K562 (cell line): ENCODE results near the gene GKN1. TPM values are rescaled to one million over a fixed set of nuclear protein-coding genes. Genes with fewer than 3 reads are reported as not detected.

Source experiments
- ATAC-seq: fragments of 200-7000 bp; cut with Tn5 transposase; 3 replicates; pipeline ENCODE4 v1.9.1; 2020; ENCODE audit warnings: moderate library complexity
- BruUV-seq: library from RNA; stranded (reverse); fragments of 400-500 nt; replicated peaks from 2 replicates; lab custom pipeline; 2021; lab: Mats Ljungman, UMichigan
- CTCF ChIA-PET: fragments of 300-600 bp; formaldehyde crosslinking; extraction: SDS; loops from one replicate; lab custom pipeline; 2021; ENCODE audit warnings: low intra/inter-chr PET ratio; lab: Yijun Ruan, JAX
- POLR2A ChIA-PET: fragments of 300-600, 350-650 bp; sonication (Branson Sonifier 250); formaldehyde crosslinking; extraction: SDS; loops from one replicate; lab custom pipeline; 2021; ENCODE audit warnings: antibody characterized with exemption, inconsistent platforms; lab: Yijun Ruan, JAX
- DNase-seq, 4 experiments: peaks; one replicate each; pipeline versions ENCODE4 v3.0.0 to v3.0.0-alpha.2; 2011 to 2018; ENCODE audit warnings: low spot score in 3 of 4, mixed read lengths in 3 of 4; ENCODE audit errors: extremely low read depth in 1 of 4
- FAIRE-seq: peaks from 2 replicates; lab custom pipeline; 2011; peaks lifted over from hg19 to GRCh38; lab: Jason Lieb, UNC
- H2AFZ ChIP-seq: 2 replicates; pipeline ENCODE4 v1.6.0; 2011; ENCODE audit warnings: low read depth, low read length, control low read depth, inconsistent platforms
- H3K27ac ChIP-seq: fragments of 200-600 bp; 3 replicates; pipeline ENCODE4 v1.8.0; 2011; ENCODE audit warnings: low read depth, mild to moderate bottlenecking, control low read depth, inconsistent platforms, low read length, moderate library complexity, mixed read lengths; ENCODE audit errors: extremely low read depth
- H3K27me3 ChIP-seq, 2 experiments: fragments of 300-600 bp in 1 of 2; 2 replicates in 1 of 2; 3 replicates in 1 of 2; pipeline versions ENCODE4 v1.6.0 to v1.8.0; 2011; ENCODE audit warnings: inconsistent platforms in 2 of 2, low read length in 2 of 2, mild to moderate bottlenecking in 1 of 2, mixed read lengths in 1 of 2, moderate library complexity in 1 of 2; ENCODE audit not compliant: control insufficient read depth in 2 of 2, insufficient read depth in 2 of 2
- H3K36me3 ChIP-seq: fragments of 300-600 bp; 3 replicates; pipeline ENCODE4 v1.8.0; 2011; ENCODE audit warnings: mild to moderate bottlenecking, low read length, inconsistent platforms; ENCODE audit not compliant: control insufficient read depth, insufficient read depth
- H3K4me1 ChIP-seq, 2 experiments: fragments of 200-600 bp in 1 of 2; replicated peaks in 1 of 2; 2 replicates in 1 of 2; 3 replicates in 1 of 2; pipeline versions ENCODE4 v1.5.1 to v1.8.0; 2011; ENCODE audit warnings: inconsistent platforms in 2 of 2, low read length in 2 of 2, mild to moderate bottlenecking in 1 of 2, mixed read lengths in 1 of 2, moderate library complexity in 1 of 2; ENCODE audit not compliant: control insufficient read depth in 2 of 2, insufficient read depth in 2 of 2
- H3K4me2 ChIP-seq: 2 replicates; pipeline ENCODE4 v1.6.1; 2011; ENCODE audit warnings: low read length, control low read depth, inconsistent platforms, mixed read lengths; ENCODE audit not compliant: insufficient read depth
- H3K4me3 ChIP-seq: fragments of 200-600 bp; sonication (generic), shearing (Covaris generic); 2 replicates; pipeline ENCODE4 v1.5.1; 2016; ENCODE audit warnings: control low read depth, inconsistent platforms
- H3K79me2 ChIP-seq: fragments of 200-600 bp; 3 replicates; pipeline ENCODE4 v1.8.0; 2011; ENCODE audit warnings: low read length, inconsistent platforms; ENCODE audit not compliant: control insufficient read depth, insufficient read depth
- H3K9ac ChIP-seq, 2 experiments: 2 replicates each; pipeline versions ENCODE4 v1.6.0 to v1.6.1; 2011; ENCODE audit warnings: low read depth in 2 of 2, low read length in 2 of 2, control low read depth in 1 of 2, inconsistent platforms in 1 of 2, mild to moderate bottlenecking in 1 of 2, mixed read lengths in 1 of 2; ENCODE audit not compliant: insufficient read depth in 1 of 2
- H3K9me1 ChIP-seq: one replicate; pipeline ENCODE4 v1.6.0; 2011; ENCODE audit warnings: inconsistent platforms, mild to moderate bottlenecking, low read length, moderate library complexity; ENCODE audit not compliant: control insufficient read depth, insufficient read depth
- H3K9me3 ChIP-seq: replicated peaks from 2 replicates; pipeline ENCODE4 v1.5.1; 2011; ENCODE audit warnings: low read depth, low read length, inconsistent platforms; ENCODE audit not compliant: control insufficient read depth, insufficient read depth
- H4K20me1 ChIP-seq: replicated peaks from 2 replicates; pipeline ENCODE4 v1.6.1; 2011; ENCODE audit warnings: low read length, inconsistent platforms, mixed read lengths; ENCODE audit not compliant: control insufficient read depth, insufficient read depth
- CREB3L1 ChIP-seq: fragments of 450-650 bp; IDR thresholded peaks from 2 replicates; pipeline ENCODE4 v1.6.1; 2014; ENCODE audit warnings: low read depth, mild to moderate bottlenecking, moderate library complexity, borderline replicate concordance
- EWSR1 ChIP-seq: fragments of 450-650 bp; IDR thresholded peaks from 2 replicates; pipeline ENCODE4 v1.6.1; 2018; ENCODE audit warnings: borderline replicate concordance, mild to moderate bottlenecking, low read depth, moderate library complexity; ENCODE audit not compliant: partially characterized antibody
- GABPA ChIP-seq: fragments of 200-800 bp; sonication (Bioruptor generic); conservative IDR thresholded peaks from 2 replicates; pipeline ENCODE4 v1.6.1; 2016; ENCODE audit warnings: low read depth, missing genetic modification characterization, missing compliant biosample characterization
- HLTF ChIP-seq: fragments of 450-650 bp; IDR thresholded peaks from 2 replicates; pipeline ENCODE4 v1.6.1; 2016
- KDM2B ChIP-seq: fragments of 250-450 bp; sonication (Bioruptor Pico); IDR thresholded peaks from 2 replicates; pipeline ENCODE4 v1.8.0; 2021; ENCODE audit warnings: mild to moderate bottlenecking, moderate library complexity
- MAFG ChIP-seq: fragments of 450-650 bp; conservative IDR thresholded peaks from 2 replicates; pipeline ENCODE4 v1.6.1; 2016; ENCODE audit warnings: missing genetic modification characterization, missing compliant biosample characterization
- NCOA1 ChIP-seq: fragments of 450-650 bp; IDR thresholded peaks from 2 replicates; pipeline ENCODE4 v1.6.1; 2016; ENCODE audit warnings: low read depth
- SAFB ChIP-seq: fragments of 200-400 bp; formaldehyde crosslinking; IDR thresholded peaks from 2 replicates; pipeline ENCODE4 v1.6.1; 2017; ENCODE audit warnings: low read depth, low read length, borderline replicate concordance
- SMARCA4 ChIP-seq: fragments of 450-650 bp; IDR thresholded peaks from 2 replicates; pipeline ENCODE4 v1.6.1; 2016
- THRAP3 ChIP-seq: fragments of 450-650 bp; IDR thresholded peaks from 2 replicates; pipeline ENCODE4 v1.6.1; 2016; ENCODE audit warnings: mild to moderate bottlenecking, inconsistent platforms, borderline replicate concordance
- TRIM24 ChIP-seq, 2 experiments: fragments of 450-650 bp; IDR thresholded peaks; 2 replicates each; pipeline ENCODE4 v1.6.1; 2016
- U2AF1 ChIP-seq: fragments of 200-400 bp; formaldehyde crosslinking; optimal IDR thresholded peaks from 2 replicates; pipeline ENCODE3; 2017; ENCODE audit warnings: mild to moderate bottlenecking, low read depth, low read length, moderate library complexity
- ZBTB2 ChIP-seq: fragments of 450-650 bp; IDR thresholded peaks from 2 replicates; pipeline ENCODE4 v1.6.1; 2016; ENCODE audit warnings: antibody characterized with exemption
- ZBTB26 ChIP-seq: fragments of 450-650 bp; formaldehyde crosslinking; IDR thresholded peaks from 2 replicates; pipeline ENCODE4 v1.4.0; 2022; ENCODE audit warnings: missing genetic modification characterization
- ZNF212 ChIP-seq: fragments of 450-650 bp; formaldehyde crosslinking; IDR thresholded peaks from 2 replicates; pipeline ENCODE4 v1.4.0; 2020; ENCODE audit warnings: mild to moderate bottlenecking
- ZNF586 ChIP-seq: fragments of 450-650 bp; formaldehyde crosslinking; conservative IDR thresholded peaks from 2 replicates; pipeline ENCODE4 v1.4.0; 2020; ENCODE audit warnings: mild to moderate bottlenecking, moderate library complexity
- WGBS: fragments of 100-300 bp; shearing (Covaris generic); methylation state at CpG from one replicate; pipeline ENCODE4 v1.1.6; 2016; ENCODE audit warnings: low coverage, mixed read lengths; ENCODE audit not compliant: insufficient coverage; ENCODE audit errors: missing lambda C conversion rate; 5-methylcytosine and 5-hydroxymethylcytosine counted together
- in situ Hi-C: fragments of 300-500 bp; cut with MboI; formaldehyde crosslinking; loops from 4 replicates; pipeline ENCODE4 v1.15.0; 2018; ENCODE audit warnings: inconsistent platforms, mixed read lengths
- intact Hi-C: fragments of 100-400 bp; cut with micrococcal nuclease; formaldehyde crosslinking; loops from 2 replicates; pipeline ENCODE4 v1.14.2; 2022
- polyA plus RNA-seq, 8 experiments: library from polyadenylated mRNA; depleted of rRNA in 4 of 8; stranded (reverse) in 5 of 8; unstranded in 3 of 8; fragments of >200 nt; fragmentation: Nextera tagmentation in 2 of 8; fragmentation: Illumina TruSeq in 1 of 8; extraction: Ambion mirVana in 2 of 8; extraction: Trizol in 1 of 8; gene quantifications; 2 replicates each; pipeline versions ENCODE4 v1.2.1 to v1.2.3, GENCODE V29; 2011 to 2014; ENCODE audit warnings: inconsistent platforms in 1 of 8, missing spikeins in 1 of 8
- total RNA-seq, 7 experiments: library from RNA; depleted of rRNA in 6 of 7; stranded (reverse); fragments of >200 nt in 6 of 7; fragmentation: Illumina TruSeq in 2 of 7; extraction: Trizol in 2 of 7; gene quantifications; 2 replicates each; pipeline versions ENCODE4 v1.2.1 to v1.2.3, GENCODE V29; 2011 to 2021; ENCODE audit warnings: low replicate concordance in 1 of 7

The GKN1 gene
- total and polyA plus RNA-seq, 9 of the 15 experiments (the other 6 are each of a cell fraction or from before 2014, with no cell fraction given), result not detected

- ATAC-seq (no peak), DNase-seq (no peak), FAIRE-seq (no peak)
- TF ChIP-seq SAFB (no peak), KDM2B (CRISPR knock-in tag) (no peak), SMARCA4 (no peak), EWSR1 (no peak), HLTF (no peak), U2AF1 (no peak), NCOA1 (no peak), ZNF212 (CRISPR knock-in tag) (no peak), ZNF586 (CRISPR knock-in tag) (no peak), GABPA (tag) (no peak), MAFG (tag) (no peak), TRIM24 (IDR thresholded peaks at IDR 0.05) (no peak), THRAP3 (no peak), ZBTB26 (CRISPR knock-in tag) (no peak), CREB3L1 (no peak), ZBTB2 (no peak)
- Histone ChIP-seq H3K27ac (no peak overlapping the region), H2AFZ (no peak overlapping the region), H4K20me1 (no peaks in the 10 kb centered on the region), H3K36me3 (no peaks in the 10 kb centered on the region), H3K4me3 (no peak overlapping the region), H3K9ac (no peak overlapping the region), H3K4me2 (no peak overlapping the region), H3K9me1 (no peaks in the 10 kb centered on the region), H3K27me3 (peaks cover 9% of the 10 kb centered on the region in 2 experiments; a peak in 4 of 5 replicates), H3K9me3 (no peaks in the 10 kb centered on the region), H3K79me2 (no peaks in the 10 kb centered on the region), H3K4me1 (no peaks in the 10 kb centered on the region)
- in situ Hi-C loops (no loop called here), intact Hi-C loops (no loop called here)
- 8% methylated on average over 5 of the region's 5 CpGs for WGBS
- CTCF ChIA-PET, result interaction anchor here (0.7 kb wide), 1 partner anchor 1016 kb away, joined by 3 read pairs; no protein-coding TSS in a partner anchor
- POLR2A ChIA-PET, result no interaction called here
- BruUV-seq, result no TSS peak
Observed at GRCh38 chr2:68971591-68972231, 2.7 kb upstream of the GKN1 start.
